ENCODE results near the gene MCC.

- no peak for TF ChIP-seq POLR2A (IDR thresholded peaks at IDR 0.05)
- no peak for TF ChIP-seq CTCF (IDR thresholded peaks at IDR 0.05)
These were observed 123.8 kb downstream of the MCC start for GRCh38 chr5:113364466-113364865.

All from thyroid gland (tissue), 4 donors.